Endothelial cell of umbilical vein (primary cell): ENCODE results near the gene HEXIM1. TPM values are rescaled to one million over a fixed set of nuclear protein-coding genes. Genes with fewer than 3 reads are reported as not detected.

Source experiments
- BruUV-seq: library from RNA; stranded (reverse); fragments of 400-500 nt; replicated peaks from 2 replicates; lab custom pipeline; 2021; lab: Mats Ljungman, UMichigan
- CTCF ChIA-PET: fragments of 300-600, 350-600 bp; sonication (Branson Sonifier 250); formaldehyde crosslinking; loops from one replicate; lab custom pipeline; 2021; ENCODE audit warnings: antibody characterized with exemption, inconsistent platforms; lab: Charles Lee
- POLR2A ChIA-PET: fragments of 300-600, 350-600 bp; sonication (Branson Sonifier 250); formaldehyde crosslinking; loops from one replicate; lab custom pipeline; 2021; ENCODE audit warnings: antibody characterized with exemption, inconsistent platforms; lab: Charles Lee
- DNase-seq: peaks from one replicate; pipeline ENCODE4 v3.0.0-alpha.2; 2011; ENCODE audit warnings: low read depth, low spot score
- FAIRE-seq: peaks from 2 replicates; lab custom pipeline; 2011; peaks lifted over from hg19 to GRCh38; lab: Jason Lieb, UNC
- H2AFZ ChIP-seq: 2 replicates; pipeline ENCODE4 v1.6.0; 2012; ENCODE audit warnings: low read depth, low read length, control low read depth, inconsistent platforms
- H3K27ac ChIP-seq: 2 replicates; pipeline ENCODE4 v1.5.1; 2011; ENCODE audit warnings: low read depth, mild to moderate bottlenecking, control low read depth, low read length, moderate library complexity; ENCODE audit not compliant: insufficient read depth
- H3K27me3 ChIP-seq, 2 experiments: 2 replicates each; pipeline versions ENCODE4 v1.6.0 to v1.6.1; 2011; ENCODE audit warnings: low read length in 2 of 2, mixed read lengths in 1 of 2; ENCODE audit not compliant: control insufficient read depth in 2 of 2, insufficient read depth in 2 of 2
- H3K36me3 ChIP-seq, 2 experiments: 2 replicates in 1 of 2; 3 replicates in 1 of 2; pipeline ENCODE4 v1.5.1; 2011; ENCODE audit warnings: low read length in 2 of 2, mild to moderate bottlenecking in 1 of 2, moderate library complexity in 1 of 2; ENCODE audit not compliant: control insufficient read depth in 2 of 2, insufficient read depth in 2 of 2; ENCODE audit errors: extremely low read depth in 1 of 2
- H3K4me1 ChIP-seq: 3 replicates; pipeline ENCODE4 v1.5.1; 2011; ENCODE audit warnings: mild to moderate bottlenecking, low read length; ENCODE audit not compliant: control insufficient read depth, insufficient read depth; ENCODE audit errors: extremely low read depth
- H3K4me2 ChIP-seq: 2 replicates; pipeline ENCODE4 v1.6.1; 2011; ENCODE audit warnings: low read length, control low read depth, mixed read lengths; ENCODE audit not compliant: insufficient read depth
- H3K4me3 ChIP-seq, 3 experiments: fragments of 200-600 bp in 1 of 3; sonication (generic), shearing (Covaris generic) in 1 of 3; replicated peaks in 1 of 3; 2 replicates each; pipeline ENCODE4 v1.5.1; 2011 to 2016; ENCODE audit warnings: control low read depth in 3 of 3, low read length in 3 of 3, mild to moderate bottlenecking in 2 of 3, inconsistent platforms in 1 of 3, low read depth in 1 of 3, moderate library complexity in 1 of 3; ENCODE audit not compliant: insufficient read depth in 1 of 3
- H3K79me2 ChIP-seq: 2 replicates; pipeline ENCODE4 v1.6.0; 2012; ENCODE audit warnings: low read length, inconsistent platforms; ENCODE audit not compliant: control insufficient read depth, insufficient read depth
- H3K9ac ChIP-seq: replicated peaks from 2 replicates; pipeline ENCODE3; 2011; ENCODE audit warnings: low read length, control low read depth; ENCODE audit not compliant: insufficient read depth; ENCODE audit errors: extremely low read depth
- H3K9me1 ChIP-seq: replicated peaks from 3 replicates; pipeline ENCODE4 v1.6.0; 2011; ENCODE audit warnings: mild to moderate bottlenecking, low read length; ENCODE audit not compliant: control insufficient read depth, insufficient read depth; ENCODE audit errors: extremely low read depth
- H3K9me3 ChIP-seq: replicated peaks from 2 replicates; pipeline ENCODE4 v1.5.1; 2012; ENCODE audit warnings: low read length, inconsistent platforms; ENCODE audit not compliant: control insufficient read depth, insufficient read depth
- H4K20me1 ChIP-seq: replicated peaks from 2 replicates; pipeline ENCODE3; 2011; ENCODE audit warnings: mild to moderate bottlenecking, low read length; ENCODE audit not compliant: control insufficient read depth, insufficient read depth; ENCODE audit errors: extremely low read depth
- EZH2 ChIP-seq: IDR thresholded peaks from 2 replicates; pipeline ENCODE4 v1.6.1; 2012; ENCODE audit warnings: borderline replicate concordance, low read depth, mild to moderate bottlenecking, moderate library complexity, low read length, inconsistent platforms; ENCODE audit not compliant: severe bottlenecking
- FOS ChIP-seq: IDR thresholded peaks from 2 replicates; pipeline ENCODE4 v1.6.1; 2011; ENCODE audit warnings: mild to moderate bottlenecking, low read length, moderate library complexity, borderline replicate concordance; ENCODE audit not compliant: insufficient read depth
- GATA2 ChIP-seq: IDR thresholded peaks from 2 replicates; pipeline ENCODE4 v1.7.0; 2011; ENCODE audit warnings: low read depth, mild to moderate bottlenecking, moderate library complexity, mixed read lengths, low read length; ENCODE audit not compliant: insufficient read length, insufficient read depth
- JUN ChIP-seq: IDR thresholded peaks from 2 replicates; pipeline ENCODE4 v1.6.1; 2011; ENCODE audit warnings: borderline replicate concordance, low read depth; ENCODE audit not compliant: insufficient read length, insufficient read depth
- MYC ChIP-seq: IDR thresholded peaks from one replicate; pipeline ENCODE4 v1.6.1; 2011; ENCODE audit warnings: mild to moderate bottlenecking, low read depth, low read length
- POLR2A ChIP-seq: IDR thresholded peaks from 2 replicates; pipeline ENCODE4 v1.6.1; 2012; ENCODE audit warnings: low read depth, mild to moderate bottlenecking, control low read depth, low read length
- POLR2AphosphoS5 ChIP-seq: IDR thresholded peaks from 2 replicates; pipeline ENCODE4 v1.6.1; 2012; ENCODE audit warnings: low read depth, mild to moderate bottlenecking, control low read depth, low read length, moderate library complexity; ENCODE audit not compliant: insufficient read depth
- dilution Hi-C: fragments of 300-500 bp; cut with MboI; formaldehyde crosslinking; loops from one replicate; pipeline ENCODE4 v1.15.0; 2019; ENCODE audit warnings: low sequenced_read_pairs; ENCODE audit not compliant: extremely low pct_ligation_motif_present
- intact Hi-C: fragments of 100-400 bp; cut with micrococcal nuclease; formaldehyde crosslinking; loops from one replicate; pipeline ENCODE4 v1.10.0; 2022
- polyA plus RNA-seq, 4 experiments: library from polyadenylated mRNA; depleted of rRNA in 3 of 4; stranded (reverse) in 3 of 4; unstranded in 1 of 4; fragments of >200 nt; gene quantifications; 2 replicates each; pipeline versions ENCODE4 v1.2.1 to v1.2.3, GENCODE V29; 2011 to 2012; ENCODE audit warnings: missing spikeins in 1 of 4
- total RNA-seq: library from RNA; stranded (reverse); gene quantifications from 2 replicates; pipeline ENCODE4 v1.2.3, GENCODE V29; 2021
- TF ChIP-seq, protein P1 (sequence below), 2 donors: IDR thresholded peaks; 1 replicate in 1 of 2; 2 replicates in 1 of 2; pipeline ENCODE4 v1.5.1; 2011; ENCODE audit warnings: low read length in 2 of 2, mild to moderate bottlenecking in 2 of 2, moderate library complexity in 2 of 2, control low read depth in 1 of 2, inconsistent platforms in 1 of 2, low read depth in 1 of 2; ENCODE audit not compliant: insufficient read depth in 1 of 2; ENCODE audit errors: extremely low read depth in 1 of 2
- TF ChIP-seq, protein P2 (sequence below): IDR thresholded peaks from 2 replicates; pipeline ENCODE4 v1.6.1; 2011; ENCODE audit not compliant: insufficient read depth, insufficient read length

The HEXIM1 gene
- total and polyA plus RNA-seq, 2 donors (not counting 3 experiments of a cell fraction or from before 2014, with no cell fraction given): 7.0 to 20.0 TPM

DNA sequence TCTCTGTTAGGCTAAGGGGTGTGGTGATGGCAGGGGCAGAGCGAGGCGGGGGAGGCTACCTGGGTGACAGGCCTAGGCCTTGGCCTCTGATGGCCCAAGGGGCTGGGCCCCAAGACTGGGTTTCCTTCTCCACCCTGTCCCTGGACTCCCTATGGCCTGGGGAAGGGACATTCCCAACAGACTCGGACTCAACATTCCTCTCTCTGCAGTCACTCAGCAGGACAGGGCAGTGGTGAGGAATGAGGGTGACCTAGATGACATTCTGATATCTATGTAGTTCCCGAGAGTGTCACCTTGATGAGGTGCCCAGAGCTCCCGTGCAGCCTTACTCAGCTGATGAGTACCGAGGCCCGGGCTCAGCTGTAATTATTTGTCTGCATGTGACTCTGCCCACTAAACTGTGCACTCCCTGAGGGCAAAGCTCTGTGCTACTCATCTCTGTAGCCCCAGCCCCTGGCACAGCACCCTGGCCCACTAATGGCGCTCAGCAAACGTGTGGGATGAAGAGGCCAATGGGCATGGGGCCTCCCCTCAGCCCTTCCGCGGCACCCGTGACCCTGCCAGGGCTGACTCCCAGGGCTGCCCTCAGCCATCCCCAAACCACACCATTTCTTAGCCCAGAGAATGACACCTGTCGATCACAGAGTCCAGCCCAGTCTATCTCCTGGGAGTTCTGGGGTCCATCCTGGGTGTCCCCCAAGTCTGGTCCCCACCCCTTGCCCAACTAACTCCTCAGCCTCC, 18.2 kb upstream of the HEXIM1 start:
- Histone ChIP-seq H3K36me3 (no peaks in the 10 kb centered on the region), H3K79me2 (peaks cover 2% of the 10 kb centered on the region), H3K9me3 (no peaks in the 10 kb centered on the region), H4K20me1 (no peaks in the 10 kb centered on the region), H3K4me3 (no peak overlapping the region), H3K9ac (no peak overlapping the region), H2AFZ (no peak overlapping the region), H3K9me1 (no peaks in the 10 kb centered on the region), H3K4me1 (peaks cover 27% of the 10 kb centered on the region), H3K27me3 (no peaks in the 10 kb centered on the region), H3K4me2 (no peak overlapping the region), H3K27ac (no peak overlapping the region)
- intact Hi-C loops (no loop called here), dilution Hi-C loops (no loop called here)
- FAIRE-seq (peak; percentile 49), DNase-seq (no peak)
- CTCF ChIA-PET: interaction anchor here (0.5 to 7.2 kb wide), 5 partner anchors 10 to 210 kb away, joined by 3 to 476 read pairs (median 10); no protein-coding TSS in a partner anchor
- POLR2A ChIA-PET: interaction anchor here (1.6 kb wide), 1 partner anchor 18 kb away, joined by 4 read pairs; the partner anchor contains the start of gene HEXIM1
- TF ChIP-seq FOS: no peak
- TF ChIP-seq MYC: no peak
- TF ChIP-seq, protein P1, sequence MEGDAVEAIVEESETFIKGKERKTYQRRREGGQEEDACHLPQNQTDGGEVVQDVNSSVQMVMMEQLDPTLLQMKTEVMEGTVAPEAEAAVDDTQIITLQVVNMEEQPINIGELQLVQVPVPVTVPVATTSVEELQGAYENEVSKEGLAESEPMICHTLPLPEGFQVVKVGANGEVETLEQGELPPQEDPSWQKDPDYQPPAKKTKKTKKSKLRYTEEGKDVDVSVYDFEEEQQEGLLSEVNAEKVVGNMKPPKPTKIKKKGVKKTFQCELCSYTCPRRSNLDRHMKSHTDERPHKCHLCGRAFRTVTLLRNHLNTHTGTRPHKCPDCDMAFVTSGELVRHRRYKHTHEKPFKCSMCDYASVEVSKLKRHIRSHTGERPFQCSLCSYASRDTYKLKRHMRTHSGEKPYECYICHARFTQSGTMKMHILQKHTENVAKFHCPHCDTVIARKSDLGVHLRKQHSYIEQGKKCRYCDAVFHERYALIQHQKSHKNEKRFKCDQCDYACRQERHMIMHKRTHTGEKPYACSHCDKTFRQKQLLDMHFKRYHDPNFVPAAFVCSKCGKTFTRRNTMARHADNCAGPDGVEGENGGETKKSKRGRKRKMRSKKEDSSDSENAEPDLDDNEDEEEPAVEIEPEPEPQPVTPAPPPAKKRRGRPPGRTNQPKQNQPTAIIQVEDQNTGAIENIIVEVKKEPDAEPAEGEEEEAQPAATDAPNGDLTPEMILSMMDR (IDR thresholded peaks at IDR 0.05; ENCODE audit: extremely low read depth in 1 of 2, insufficient read depth in 1 of 2, low read depth in 1 of 2, low read length in 2 of 2): no peak
- TF ChIP-seq, protein P2, sequence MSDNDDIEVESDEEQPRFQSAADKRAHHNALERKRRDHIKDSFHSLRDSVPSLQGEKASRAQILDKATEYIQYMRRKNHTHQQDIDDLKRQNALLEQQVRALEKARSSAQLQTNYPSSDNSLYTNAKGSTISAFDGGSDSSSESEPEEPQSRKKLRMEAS: no peak
- no peak for TF ChIP-seq EZH2
- TF ChIP-seq JUN: no peak
- no peak for TF ChIP-seq POLR2A
- TF ChIP-seq GATA2: no peak
- no peak for TF ChIP-seq POLR2AphosphoS5
- BruUV-seq: no TSS peak
